ENCODE data around the gene SORBS1.
"Not testable (repeated sequence)": the region's sequence is repeated elsewhere in the genome, so short reads cannot be mapped to it uniquely, and the experiment has no call there.

SORBS1 gene

GRCh38 chr10:95388539-95388938 is 172.6 kb downstream of the SORBS1 start:
- no peak for DNase-seq (ENCODE audit: low read depth in 2 of 2)

GRCh38 chr10:95388109-95388471 is 173.1 kb downstream of the SORBS1 start:
- no peak for DNase-seq (ENCODE audit: low read depth in 2 of 2)

- DNase-seq (ENCODE audit: low read depth in 2 of 2) = no peak
These were observed 177.0 kb downstream of the SORBS1 start for GRCh38 chr10:95384011-95384704.

- DNase-seq (ENCODE audit: low read depth in 2 of 2) = no peak
These were observed 178.6 kb downstream of the SORBS1 start for GRCh38 chr10:95382596-95382995.

GRCh38 chr10:95382174-95382573 is 179.0 kb downstream of the SORBS1 start:
- no peak for DNase-seq (ENCODE audit: low read depth in 2 of 2)

- DNase-seq (ENCODE audit: low read depth in 2 of 2) = no peak
These were observed 183.2 kb downstream of the SORBS1 start for GRCh38 chr10:95377950-95378349.

- DNase-seq (ENCODE audit: low read depth in 2 of 2) = no peak
These were observed 185.8 kb downstream of the SORBS1 start for GRCh38 chr10:95375418-95375817.

GRCh38 chr10:95374597-95375209 is 186.5 kb downstream of the SORBS1 start:
- peak in 1 of 2 donors; percentile 4 for DNase-seq (ENCODE audit: low read depth in 2 of 2)

- no peak for DNase-seq (ENCODE audit: low read depth in 2 of 2)
These were observed 187.5 kb downstream of the SORBS1 start for GRCh38 chr10:95373660-95374059.

- no peak for DNase-seq (ENCODE audit: low read depth in 2 of 2)
These were observed 196.8 kb downstream of the SORBS1 start for GRCh38 chr10:95364342-95364741.

GRCh38 chr10:95363303-95363912 is 197.8 kb downstream of the SORBS1 start:
- DNase-seq (ENCODE audit: low read depth in 2 of 2) = no peak

GRCh38 chr10:95360122-95360714 is 201.0 kb downstream of the SORBS1 start:
- no peak for DNase-seq (ENCODE audit: low read depth in 2 of 2)

GRCh38 chr10:95359466-95359865 is 201.7 kb downstream of the SORBS1 start:
- no peak for DNase-seq (ENCODE audit: low read depth in 2 of 2)

GRCh38 chr10:95356190-95356955 is 204.8 kb downstream of the SORBS1 start:
- no peak for DNase-seq (ENCODE audit: low read depth in 2 of 2)

- DNase-seq (ENCODE audit: low read depth in 2 of 2) = no peak
These were observed 205.9 kb downstream of the SORBS1 start for GRCh38 chr10:95355301-95355700.

- DNase-seq (ENCODE audit: low read depth in 2 of 2) = no peak
These were observed 207.1 kb downstream of the SORBS1 start for GRCh38 chr10:95354110-95354509.

GRCh38 chr10:95353123-95353522 is 208.0 kb downstream of the SORBS1 start:
- DNase-seq (ENCODE audit: low read depth in 2 of 2) = no peak

- no peak for DNase-seq (ENCODE audit: low read depth in 2 of 2)
These were observed 208.5 kb downstream of the SORBS1 start for GRCh38 chr10:95352684-95353083.

- DNase-seq (ENCODE audit: low read depth in 2 of 2) = no peak
These were observed 210.3 kb downstream of the SORBS1 start for GRCh38 chr10:95350830-95351228.

- no peak for DNase-seq (ENCODE audit: low read depth in 2 of 2)
These were observed 210.8 kb downstream of the SORBS1 start for GRCh38 chr10:95350219-95350829.

GRCh38 chr10:95347402-95347766 is 213.8 kb downstream of the SORBS1 start:
- DNase-seq (ENCODE audit: low read depth in 2 of 2) = not testable (repeated sequence)
